HG02970 (cell line): ENCODE results near the gene BACH2.
"Not testable (repeated sequence)": the region's sequence is repeated elsewhere in the genome, so short reads cannot be mapped to it uniquely, and the experiment has no call there.

ENCODE experiments used
- ATAC-seq: cut with Tn5 transposase; IDR thresholded peaks from one replicate; pipeline ENCODE4 v1.9.1; 2021; ENCODE audit warnings: mild to moderate bottlenecking, moderate library complexity, moderate number of reproducible peaks; ENCODE audit not compliant: unreplicated experiment, low FRiP score

The BACH2 gene

GRCh38 chr6:90166155-90166924, 130.3 kb downstream of the BACH2 start:
- ATAC-seq = not testable (repeated sequence)

- ATAC-seq = no peak
These were observed 133.8 kb downstream of the BACH2 start for GRCh38 chr6:90162648-90163387.

- ATAC-seq = no peak
These were observed 136.6 kb downstream of the BACH2 start for GRCh38 chr6:90160013-90160412.

GRCh38 chr6:90159452-90159851, 137.2 kb downstream of the BACH2 start:
- ATAC-seq = no peak

GRCh38 chr6:90158936-90159335, 137.7 kb downstream of the BACH2 start:
- no peak for ATAC-seq

- ATAC-seq = no peak
These were observed 139.2 kb downstream of the BACH2 start for GRCh38 chr6:90157441-90157840.

GRCh38 chr6:90156861-90157260, 139.8 kb downstream of the BACH2 start:
- ATAC-seq = no peak

GRCh38 chr6:90154755-90155470, 141.7 kb downstream of the BACH2 start:
- ATAC-seq = no peak

- ATAC-seq = no peak
These were observed 144.8 kb downstream of the BACH2 start for GRCh38 chr6:90151576-90152422.

GRCh38 chr6:90149280-90149679, 147.4 kb downstream of the BACH2 start:
- no peak for ATAC-seq

GRCh38 chr6:90148867-90149266, 147.8 kb downstream of the BACH2 start:
- ATAC-seq = no peak

- ATAC-seq = no peak
These were observed 149.6 kb downstream of the BACH2 start for GRCh38 chr6:90146921-90147649.

GRCh38 chr6:90146024-90146423, 150.6 kb downstream of the BACH2 start:
- no peak for ATAC-seq

GRCh38 chr6:90144928-90145555, 151.6 kb downstream of the BACH2 start:
- ATAC-seq = no peak

- no peak for ATAC-seq
These were observed 152.2 kb downstream of the BACH2 start for GRCh38 chr6:90144396-90144795.

GRCh38 chr6:90140683-90141082, 156.0 kb downstream of the BACH2 start:
- no peak for ATAC-seq

- ATAC-seq = no peak
These were observed 157.3 kb downstream of the BACH2 start for GRCh38 chr6:90139272-90139817.

- ATAC-seq = no peak
These were observed 159.6 kb downstream of the BACH2 start for GRCh38 chr6:90136837-90137568.
